Non-pigmented ciliary epithelial cell (primary cell): Measurements from ENCODE around the gene STXBP5L.
A peak's percentile ranks its signal among the peaks of the same experiment; 100 is the strongest.
"Not testable (repeated sequence)": the region's sequence is repeated elsewhere in the genome, so short reads cannot be mapped to it uniquely, and the experiment has no call there.

Experiments
- DNase-seq: peaks from one replicate; pipeline ENCODE4 v3.0.0-alpha.2; 2010; ENCODE audit warnings: low read depth

STXBP5L gene

DNA sequence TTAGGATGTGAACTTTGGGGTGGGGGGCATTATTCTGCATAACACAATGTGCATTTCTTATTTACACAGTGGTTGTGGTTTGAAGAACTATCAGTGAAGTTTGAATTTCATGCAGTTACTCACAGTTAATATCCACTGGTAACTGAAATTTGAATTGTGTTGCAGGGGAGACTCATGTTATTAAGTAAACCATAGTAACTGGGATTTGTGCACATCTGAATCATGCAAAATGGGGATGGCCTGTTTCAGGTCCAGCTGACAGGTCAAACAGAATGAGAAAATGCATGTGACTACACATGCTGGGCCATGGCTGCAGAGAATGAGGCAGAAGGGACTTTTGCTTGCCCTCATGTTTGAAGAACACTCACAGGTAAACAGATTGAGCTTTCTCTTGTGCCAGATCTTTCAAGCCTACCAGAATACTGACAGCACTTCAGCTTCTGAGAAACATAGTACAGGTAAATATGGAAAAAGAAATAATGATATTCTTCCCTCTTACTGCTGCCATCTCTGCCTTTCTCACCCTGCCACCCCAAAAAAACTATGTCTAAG, 522.7 kb downstream of the STXBP5L start:
- DNase-seq = no peak

DNA sequence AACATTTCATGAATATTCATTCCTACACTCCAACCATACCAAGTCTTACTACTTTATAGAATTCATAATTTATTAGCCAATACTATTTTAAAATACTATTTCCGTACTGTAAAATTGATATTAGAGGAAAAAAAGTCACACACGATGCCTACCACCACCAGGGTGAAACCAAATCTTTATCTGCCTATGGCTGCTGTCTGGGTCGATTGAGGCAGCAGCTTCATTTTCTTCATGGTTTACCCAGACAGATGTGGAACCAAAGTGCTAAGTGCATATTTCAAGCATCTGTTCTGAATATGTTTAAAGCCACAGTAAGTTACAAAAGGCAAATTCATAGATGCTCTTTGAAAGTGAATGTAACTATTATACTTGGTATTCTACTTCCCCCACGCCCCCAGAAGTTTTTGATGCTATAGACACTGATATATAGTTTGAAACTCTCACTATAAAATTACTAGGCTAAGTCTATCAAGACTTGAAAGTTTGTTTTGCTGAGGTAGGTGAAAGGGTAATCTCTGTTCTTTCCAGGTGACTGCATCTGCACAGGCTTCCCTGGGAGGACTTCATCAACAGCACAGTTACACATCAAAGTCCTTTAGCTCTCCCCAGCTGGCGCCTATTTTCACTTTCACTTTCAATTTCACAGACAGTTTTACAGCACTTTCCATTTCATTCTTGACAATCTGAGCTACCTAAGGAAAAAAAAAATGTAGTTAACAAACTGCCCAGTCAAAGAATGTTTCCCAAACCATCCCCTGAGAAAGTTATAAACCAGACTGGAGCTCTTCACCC, 523.9 kb downstream of the STXBP5L start:
- DNase-seq = peak; percentile 35

- no peak for DNase-seq
Measured at GRCh38 chr3:121436074-121436473, 528.1 kb downstream of the STXBP5L start.

GRCh38 chr3:121436641-121437040, 528.6 kb downstream of the STXBP5L start:
- no peak for DNase-seq

DNA sequence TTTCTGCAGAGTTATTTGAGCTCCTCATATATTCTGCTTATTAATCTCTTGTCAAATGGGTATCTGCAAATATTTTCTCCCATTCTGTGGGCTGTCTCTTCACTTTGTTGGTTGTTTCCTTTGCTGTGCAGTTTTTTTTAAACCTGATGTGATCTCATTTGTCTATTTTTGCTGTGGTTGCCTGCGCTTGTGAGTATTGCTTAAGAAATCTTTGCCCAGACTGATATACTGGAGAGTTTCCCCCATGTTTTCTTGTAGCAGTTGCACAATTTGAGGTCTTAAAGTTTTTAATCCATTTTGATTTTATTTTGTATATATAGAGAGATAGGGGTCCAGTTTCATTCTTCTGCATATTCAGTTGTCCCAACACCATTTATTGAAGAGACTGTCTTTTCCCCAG, 535.5 kb downstream of the STXBP5L start:
- DNase-seq = peak; percentile 6

DNA sequence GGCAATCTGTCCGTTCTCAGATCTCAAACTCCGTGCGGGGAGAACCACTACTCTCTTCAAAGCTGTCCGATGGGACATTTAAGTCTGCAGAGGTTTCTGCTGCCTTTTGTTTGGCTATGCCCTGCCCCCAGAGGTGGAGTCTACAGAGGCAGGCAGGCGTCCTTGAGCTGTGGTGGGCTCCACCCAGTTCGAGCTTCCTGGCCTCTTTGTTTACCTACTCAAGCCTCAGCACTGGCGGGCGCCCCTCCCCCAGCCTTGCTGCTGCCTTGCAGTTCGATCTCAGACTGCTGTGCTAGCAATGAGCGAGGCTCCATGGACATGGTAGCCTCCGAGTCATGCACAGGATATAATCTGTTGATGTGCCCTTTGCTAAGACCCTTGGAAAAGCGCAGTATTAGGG, 543.7 kb downstream of the STXBP5L start:
- DNase-seq = not testable (repeated sequence)

DNA sequence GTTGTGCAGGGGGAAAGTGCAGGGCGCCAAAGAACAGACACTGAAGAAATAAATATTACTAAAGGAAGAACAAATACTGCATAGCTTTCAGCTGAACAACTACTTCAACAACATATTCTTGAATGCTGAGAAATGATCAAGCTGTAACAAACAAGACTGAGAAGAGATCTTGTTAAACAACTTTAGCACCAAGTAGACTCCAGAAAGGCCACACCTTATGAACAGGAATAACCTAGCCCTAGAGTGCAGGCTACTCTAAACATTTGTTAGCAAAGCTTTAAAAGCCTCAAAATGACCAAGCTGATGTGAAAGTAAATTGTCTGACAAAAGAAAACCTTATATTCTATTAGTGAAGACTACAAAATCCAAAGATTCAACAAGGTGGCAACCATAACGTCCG, 554.6 kb downstream of the STXBP5L start:
- no peak for DNase-seq

GRCh38 chr3:121463745-121464144, 555.7 kb downstream of the STXBP5L start:
- no peak for DNase-seq

- DNase-seq = no peak
Measured at GRCh38 chr3:121467085-121467484, 559.1 kb downstream of the STXBP5L start.

GRCh38 chr3:121473001-121473400, 565.0 kb downstream of the STXBP5L start:
- DNase-seq = no peak
